AG09309 (cell line): ENCODE results near the gene PLCB4.

ENCODE experiments used
- DNase-seq: peaks from one replicate; pipeline ENCODE4 v3.0.0-alpha.2; 2010; ENCODE audit warnings: low read depth
- H3K4me3 ChIP-seq: 2 replicates; pipeline ENCODE4 v1.5.1; 2011; ENCODE audit warnings: mild to moderate bottlenecking, low read depth, low read length, moderate library complexity; ENCODE audit not compliant: control insufficient read depth
- TF ChIP-seq, protein P1 (sequence below): IDR thresholded peaks from 2 replicates; pipeline ENCODE4 v1.5.1; 2011; ENCODE audit warnings: mild to moderate bottlenecking, low read depth, low read length, inconsistent platforms; ENCODE audit not compliant: insufficient read depth, control insufficient read depth; ENCODE audit errors: missing control alignments

The PLCB4 gene

DNA sequence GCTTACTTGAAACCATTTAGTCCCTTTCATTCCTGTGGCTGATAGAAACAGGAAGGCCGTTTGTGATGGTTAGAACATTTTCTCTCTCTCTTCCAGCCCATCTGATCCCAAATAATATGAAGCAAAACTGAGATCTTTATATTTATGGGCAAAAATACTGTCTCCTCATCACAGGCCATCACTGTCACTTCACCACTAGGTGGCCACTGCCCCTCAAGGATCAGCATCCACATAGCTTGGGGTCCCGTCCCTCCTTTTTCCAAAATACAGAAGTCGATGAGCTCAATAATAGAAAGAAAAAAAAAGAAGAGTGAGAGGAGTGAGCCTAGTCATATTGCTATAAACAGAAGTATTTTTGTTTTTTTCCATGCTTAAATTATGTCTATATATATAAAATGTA, 399.1 kb downstream of the PLCB4 start:
- no peak for DNase-seq
- H3K4me3 ChIP-seq: no peak overlapping the region
- TF ChIP-seq, protein P1, sequence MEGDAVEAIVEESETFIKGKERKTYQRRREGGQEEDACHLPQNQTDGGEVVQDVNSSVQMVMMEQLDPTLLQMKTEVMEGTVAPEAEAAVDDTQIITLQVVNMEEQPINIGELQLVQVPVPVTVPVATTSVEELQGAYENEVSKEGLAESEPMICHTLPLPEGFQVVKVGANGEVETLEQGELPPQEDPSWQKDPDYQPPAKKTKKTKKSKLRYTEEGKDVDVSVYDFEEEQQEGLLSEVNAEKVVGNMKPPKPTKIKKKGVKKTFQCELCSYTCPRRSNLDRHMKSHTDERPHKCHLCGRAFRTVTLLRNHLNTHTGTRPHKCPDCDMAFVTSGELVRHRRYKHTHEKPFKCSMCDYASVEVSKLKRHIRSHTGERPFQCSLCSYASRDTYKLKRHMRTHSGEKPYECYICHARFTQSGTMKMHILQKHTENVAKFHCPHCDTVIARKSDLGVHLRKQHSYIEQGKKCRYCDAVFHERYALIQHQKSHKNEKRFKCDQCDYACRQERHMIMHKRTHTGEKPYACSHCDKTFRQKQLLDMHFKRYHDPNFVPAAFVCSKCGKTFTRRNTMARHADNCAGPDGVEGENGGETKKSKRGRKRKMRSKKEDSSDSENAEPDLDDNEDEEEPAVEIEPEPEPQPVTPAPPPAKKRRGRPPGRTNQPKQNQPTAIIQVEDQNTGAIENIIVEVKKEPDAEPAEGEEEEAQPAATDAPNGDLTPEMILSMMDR: peak; percentile 65

DNA sequence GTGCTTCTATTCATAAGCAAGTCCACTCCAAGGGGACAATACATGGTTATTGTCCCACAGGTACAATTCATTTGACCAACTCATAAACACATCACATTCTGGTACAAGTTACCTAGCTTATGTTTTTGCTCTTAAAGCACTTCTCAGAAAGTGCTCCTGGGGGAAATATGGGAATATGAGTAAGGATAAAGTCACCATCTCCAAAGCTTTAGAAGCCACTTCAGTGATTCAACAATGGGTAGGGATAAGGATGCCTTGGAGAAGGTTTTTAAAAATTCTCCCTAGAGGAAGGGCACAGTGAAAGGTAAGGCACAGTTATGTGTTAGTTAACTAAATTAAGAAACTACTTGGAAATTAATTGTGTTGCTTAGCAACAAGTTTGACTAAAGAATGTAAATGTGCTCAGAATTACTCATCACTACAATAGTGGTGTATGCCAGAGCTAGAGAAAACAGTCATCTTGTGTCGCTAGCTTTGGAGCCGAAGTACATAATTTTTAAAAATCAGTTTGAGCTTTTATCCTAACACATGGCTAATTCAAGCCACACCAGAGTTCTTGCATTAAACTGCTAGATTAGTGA, 406.0 kb downstream of the PLCB4 start:
- TF ChIP-seq, protein P1: no peak
- no peak overlapping the region for H3K4me3 ChIP-seq
- no peak for DNase-seq

DNA sequence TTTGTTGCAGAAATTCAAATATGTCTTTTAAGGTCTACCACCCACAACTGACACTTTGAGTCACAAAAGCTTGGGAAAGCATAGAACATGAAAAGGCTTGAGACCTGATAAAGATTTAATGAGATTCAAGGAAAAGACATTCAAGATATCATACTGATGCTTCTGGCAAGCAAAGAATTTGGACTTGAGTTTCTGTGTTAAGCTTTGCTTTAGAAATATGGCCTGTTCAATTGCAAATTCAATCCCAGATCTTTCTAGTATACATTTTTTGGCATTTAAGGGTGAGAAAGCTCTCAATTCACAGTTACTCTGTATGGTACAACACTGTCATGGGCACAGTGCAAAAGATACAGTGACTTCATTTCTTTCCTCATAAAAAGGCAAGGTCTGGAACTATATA, 406.6 kb downstream of the PLCB4 start:
- DNase-seq: no peak
- TF ChIP-seq, protein P1: no peak
- H3K4me3 ChIP-seq: no peak overlapping the region

DNA sequence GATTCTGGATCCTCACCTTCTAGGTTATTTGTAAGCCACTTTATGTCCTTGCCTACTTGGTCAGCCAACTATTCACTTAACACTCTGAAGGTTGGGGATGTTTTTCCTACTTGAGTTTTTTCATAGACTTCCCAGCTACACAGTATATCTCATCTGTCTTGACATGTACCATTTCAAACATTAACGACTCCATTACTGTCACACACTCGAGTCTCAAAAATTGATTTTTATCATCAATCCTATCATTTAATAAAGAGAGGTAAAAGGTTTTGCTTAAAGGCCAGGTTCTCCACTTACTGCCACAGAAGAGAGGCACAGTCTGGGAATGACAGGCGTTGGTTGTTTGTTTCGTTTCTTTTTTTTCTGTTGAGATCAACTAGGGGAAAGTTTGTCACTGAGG, 407.3 kb downstream of the PLCB4 start:
- no peak for DNase-seq
- TF ChIP-seq, protein P1: no peak
- no peak overlapping the region for H3K4me3 ChIP-seq

DNA sequence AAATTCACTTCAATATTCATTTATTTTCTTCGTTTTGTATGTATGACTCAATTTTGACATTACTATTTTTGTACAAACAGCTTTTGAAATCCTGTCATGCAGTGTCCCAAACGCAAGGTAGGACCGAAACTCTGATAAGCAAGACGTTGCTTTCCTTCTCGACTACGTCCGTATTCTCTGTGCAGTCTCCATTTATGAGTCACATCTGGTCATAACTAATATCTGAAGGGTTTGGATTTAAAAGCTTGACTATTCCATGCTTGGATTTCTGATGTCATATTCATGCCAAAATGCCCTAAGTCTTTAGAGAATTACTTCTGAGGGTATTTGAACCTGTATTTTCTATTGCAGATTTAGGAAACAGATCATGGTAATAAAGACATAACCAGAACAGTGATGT, 407.8 kb downstream of the PLCB4 start:
- DNase-seq: no peak
- no peak overlapping the region for H3K4me3 ChIP-seq
- TF ChIP-seq, protein P1: no peak

DNA sequence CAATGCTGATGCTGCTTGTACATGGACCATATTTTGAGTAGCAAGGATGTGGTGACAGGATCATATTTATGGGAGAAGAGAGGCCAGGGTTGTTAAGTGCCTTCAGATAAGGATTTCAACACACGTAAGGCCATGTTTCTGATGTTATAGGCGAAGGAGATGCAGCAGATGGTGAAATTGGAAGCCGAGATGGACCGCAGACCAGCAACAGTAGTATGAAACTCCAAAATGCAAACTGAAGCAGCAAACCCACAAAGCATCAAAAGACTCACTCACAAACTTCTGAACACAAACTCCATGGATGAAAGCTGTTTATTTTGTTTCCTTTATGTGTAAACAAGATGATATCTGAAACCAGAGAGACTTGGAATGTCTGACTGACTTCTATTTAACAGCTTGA, 409.9 kb downstream of the PLCB4 start:
- TF ChIP-seq, protein P1: no peak
- no peak for DNase-seq

DNA sequence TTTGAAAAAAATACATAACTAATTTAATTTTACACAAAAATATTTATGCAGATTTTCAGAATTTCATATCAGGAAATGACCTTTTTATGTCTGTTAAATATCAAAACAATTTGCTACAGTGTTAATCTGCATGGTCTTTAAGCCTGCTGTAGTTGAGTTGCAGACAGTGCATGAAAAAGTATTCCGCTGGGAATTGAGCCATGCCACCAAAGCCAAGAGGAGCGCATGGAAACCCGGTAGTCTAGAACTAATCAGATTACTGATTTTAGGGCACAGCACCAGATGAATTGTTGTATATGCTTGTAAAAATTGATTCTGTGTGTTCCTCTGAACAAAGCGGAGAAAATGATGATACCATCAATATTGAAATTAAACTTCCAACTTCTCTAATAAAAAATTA, 411.2 kb downstream of the PLCB4 start:
- TF ChIP-seq, protein P1: no peak
- no peak overlapping the region for H3K4me3 ChIP-seq
- DNase-seq: no peak

More for the DNA sequence above, 409.9 kb downstream of the PLCB4 start:
- no peak overlapping the region for H3K4me3 ChIP-seq
